GM21515 (cell line): Measurements from ENCODE around the gene TAF8.
"Not testable (repeated sequence)": the region's sequence is repeated elsewhere in the genome, so short reads cannot be mapped to it uniquely, and the experiment has no call there.

ENCODE experiments used
- ATAC-seq: cut with Tn5 transposase; IDR thresholded peaks from one replicate; pipeline ENCODE4 v1.9.1; 2021; ENCODE audit not compliant: unreplicated experiment

Gene TAF8, protein sequence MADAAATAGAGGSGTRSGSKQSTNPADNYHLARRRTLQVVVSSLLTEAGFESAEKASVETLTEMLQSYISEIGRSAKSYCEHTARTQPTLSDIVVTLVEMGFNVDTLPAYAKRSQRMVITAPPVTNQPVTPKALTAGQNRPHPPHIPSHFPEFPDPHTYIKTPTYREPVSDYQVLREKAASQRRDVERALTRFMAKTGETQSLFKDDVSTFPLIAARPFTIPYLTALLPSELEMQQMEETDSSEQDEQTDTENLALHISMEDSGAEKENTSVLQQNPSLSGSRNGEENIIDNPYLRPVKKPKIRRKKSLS

DNA sequence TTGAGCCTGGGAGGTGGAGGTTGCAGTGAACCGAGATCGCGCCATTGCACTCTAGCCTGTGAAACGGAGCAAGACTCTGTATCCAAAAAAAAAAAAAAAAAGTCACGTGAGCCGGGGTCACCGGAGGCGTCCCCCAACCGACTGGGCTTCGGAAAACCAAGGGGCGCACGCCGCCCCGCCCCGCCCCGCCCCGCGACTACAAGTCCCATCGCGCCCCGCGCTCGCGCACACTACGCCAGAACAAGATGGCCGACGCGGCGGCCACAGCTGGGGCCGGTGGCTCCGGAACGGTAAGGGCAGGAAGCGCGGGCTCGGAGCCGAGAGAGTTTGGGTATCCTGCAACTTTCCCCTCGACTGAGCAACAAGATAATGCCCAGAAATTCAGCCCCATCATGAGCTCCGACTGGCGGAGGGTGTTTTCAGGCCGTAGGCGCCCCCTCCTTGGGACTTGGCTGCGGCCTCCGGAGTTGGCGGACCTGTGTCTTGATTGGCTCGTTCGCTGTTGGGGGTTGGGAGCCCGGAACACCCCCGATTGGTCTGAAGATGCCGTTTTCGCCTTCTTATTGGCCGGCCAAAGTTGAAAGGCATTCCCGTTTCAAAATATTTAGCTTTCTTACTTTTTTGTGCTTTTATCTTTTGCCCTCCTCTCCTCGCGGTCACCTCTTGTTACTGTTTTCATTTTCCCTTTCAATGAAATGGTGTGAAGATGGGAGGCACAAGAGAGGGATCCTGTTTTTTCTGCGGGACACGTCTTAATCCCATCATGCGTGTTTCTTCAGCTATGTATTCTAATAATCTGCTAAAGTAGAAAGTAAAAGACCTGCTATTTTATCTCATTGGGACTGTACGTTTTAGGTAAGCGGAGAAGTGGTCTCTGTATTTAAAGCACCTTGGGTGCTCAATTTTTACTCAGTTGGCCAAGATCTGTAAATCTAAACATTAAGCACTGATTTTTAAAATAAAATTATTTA, at the start of gene TAF8:
TSS of gene TAF8 (plus strand) at position 228 of the 971 bp plus-strand sequence. CDS start at position 246, 18 bp downstream.
- peak; percentile 73 for ATAC-seq

DNA sequence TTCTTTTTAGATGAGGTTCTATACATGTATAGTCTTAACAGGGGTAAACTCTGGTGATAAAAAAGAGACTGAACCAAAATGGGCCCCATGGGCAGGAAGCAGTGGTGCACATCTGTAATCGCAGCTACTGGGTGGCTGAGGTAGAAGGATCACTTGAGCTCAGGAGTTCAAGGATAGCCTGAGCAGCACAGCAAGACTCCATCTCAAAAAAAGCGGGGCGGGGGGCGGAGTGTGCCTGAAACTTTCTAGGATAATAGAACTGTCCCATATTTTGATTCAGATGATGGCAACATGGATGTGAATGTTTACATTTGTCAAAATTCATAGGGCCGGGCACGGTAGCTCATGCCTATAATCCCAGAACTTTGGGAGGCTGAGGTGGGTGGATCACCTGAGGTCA, 48.8 kb upstream of the TAF8 start:
- no peak for ATAC-seq

DNA sequence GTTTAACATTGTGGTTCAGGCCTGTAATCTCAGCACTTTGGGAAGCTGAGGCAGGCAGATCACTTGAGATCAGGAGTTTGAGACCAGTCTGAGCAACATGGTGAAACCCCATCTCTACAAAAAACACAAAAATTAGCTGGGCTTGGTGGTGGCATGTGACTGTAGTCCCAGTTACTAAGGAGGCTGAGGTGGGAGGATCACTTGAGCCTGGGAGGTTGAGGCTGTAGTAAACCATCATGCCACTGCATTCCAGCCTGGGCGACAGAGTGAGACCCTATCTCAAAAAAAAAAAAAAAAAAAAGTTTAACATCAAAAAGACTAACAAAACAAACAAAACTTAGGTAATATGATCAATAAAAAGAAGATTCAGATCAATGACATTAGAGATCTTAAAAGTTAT, 46.7 kb upstream of the TAF8 start:
- not testable (repeated sequence) for ATAC-seq

DNA sequence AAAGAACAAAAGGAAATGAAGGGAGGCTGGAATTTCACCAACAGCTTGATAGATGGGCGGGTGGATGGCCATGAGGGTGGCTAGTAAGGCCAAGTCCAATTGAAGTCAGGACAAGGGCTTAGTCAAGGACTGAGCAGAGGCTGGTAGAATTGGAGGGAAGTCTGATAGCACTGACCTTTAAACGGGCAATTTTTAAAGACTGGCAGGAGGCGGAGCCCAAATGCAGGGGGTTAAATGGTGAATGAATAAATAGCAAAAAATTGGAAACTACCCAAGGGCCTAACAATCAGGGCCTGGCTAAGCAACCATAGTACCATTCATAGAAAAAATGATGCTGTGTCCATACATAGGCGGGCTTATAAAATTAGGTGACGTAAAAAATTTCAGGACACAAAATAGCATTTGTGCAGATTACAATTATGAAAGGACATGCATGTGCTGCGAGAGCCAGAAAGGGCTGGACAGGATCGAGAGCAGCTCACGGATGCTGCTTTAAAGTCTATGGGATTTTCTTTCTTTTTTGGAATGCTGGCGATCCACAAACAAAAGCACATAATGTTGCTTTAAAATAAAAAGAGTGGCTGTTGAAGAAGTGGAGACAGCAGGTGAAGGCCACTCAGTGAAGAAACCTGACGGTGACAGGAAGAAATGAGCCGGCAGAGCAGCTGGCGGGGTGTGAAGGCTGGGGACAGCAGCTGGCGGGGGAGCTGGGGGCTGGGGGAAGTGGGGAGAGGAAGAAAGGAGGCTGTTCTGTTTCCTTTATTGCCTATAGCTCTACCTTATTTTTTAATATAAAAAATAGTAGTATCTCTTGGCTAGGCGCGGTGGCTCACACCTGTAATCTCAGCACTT, 42.8 kb upstream of the TAF8 start:
- ATAC-seq = no peak

DNA sequence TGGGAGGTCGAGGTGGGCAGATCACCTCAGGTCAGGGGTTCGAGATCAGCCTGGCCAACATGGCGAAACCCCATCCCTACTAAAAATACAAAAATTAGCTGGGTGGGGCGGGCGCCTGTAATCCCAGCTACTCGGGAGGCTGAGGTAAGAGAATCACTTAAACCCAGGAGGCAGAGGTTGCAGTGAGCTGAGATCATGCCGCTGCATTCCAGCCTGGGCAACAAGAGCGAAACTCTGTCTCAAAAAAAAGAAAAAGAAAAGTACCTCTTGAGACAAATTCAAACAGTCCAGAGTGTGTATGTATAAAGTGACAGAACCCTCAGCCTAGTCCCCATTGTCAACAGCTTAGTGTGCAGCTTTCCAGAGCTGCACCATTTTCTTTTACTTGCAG, 42.2 kb upstream of the TAF8 start:
- not testable (repeated sequence) for ATAC-seq

DNA sequence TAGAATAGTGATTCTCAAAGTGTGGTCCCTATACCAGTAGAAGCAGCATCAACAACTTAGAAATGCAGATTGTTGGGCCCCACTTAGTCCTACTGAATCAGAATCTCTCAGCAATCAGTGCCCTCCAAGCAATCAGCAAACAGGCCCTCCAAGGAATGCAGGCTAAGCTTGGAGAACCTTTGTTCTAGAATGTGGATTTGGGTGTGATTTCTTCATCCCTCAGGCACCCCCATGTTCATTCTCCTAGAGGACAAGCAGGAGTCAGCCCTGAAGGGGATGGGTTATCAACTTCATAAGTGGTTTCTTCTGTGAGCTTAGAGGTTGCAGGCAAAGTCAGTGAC, 40.5 kb upstream of the TAF8 start:
- no peak for ATAC-seq

DNA sequence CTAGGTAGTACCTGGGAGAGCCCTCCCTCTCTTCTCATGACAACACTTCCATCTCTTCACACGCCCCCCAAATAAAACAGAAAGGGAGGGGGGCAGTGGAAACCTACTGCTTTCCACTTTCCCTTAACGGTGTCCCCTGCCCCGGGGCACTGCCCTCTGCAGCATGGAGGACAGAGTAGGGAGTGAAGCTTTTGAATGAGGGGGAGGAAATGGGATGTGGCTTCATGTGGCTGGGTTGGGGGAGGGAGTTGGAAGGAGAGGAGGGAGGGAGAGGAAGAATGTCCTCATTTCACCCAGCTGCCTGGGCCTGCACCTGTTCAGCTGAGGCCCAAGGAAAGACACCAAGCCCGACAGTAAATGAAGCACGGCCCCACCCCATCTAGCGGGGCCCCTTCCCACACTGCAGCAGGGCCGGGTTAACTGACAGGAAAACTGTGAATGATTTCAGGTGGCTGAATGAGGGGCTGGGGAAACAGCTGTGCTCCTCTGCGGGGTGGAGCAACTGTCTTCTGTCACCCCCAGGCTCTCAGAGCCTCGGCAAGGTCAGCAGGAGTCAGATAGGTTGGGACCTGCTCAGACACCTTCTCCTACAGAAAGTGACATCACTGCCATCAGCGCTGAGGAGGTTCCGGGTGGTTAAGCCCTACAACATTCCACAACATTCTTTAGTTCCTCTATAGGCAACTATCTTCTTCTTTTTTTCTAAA, 40.0 kb upstream of the TAF8 start:
- ATAC-seq = no peak

DNA sequence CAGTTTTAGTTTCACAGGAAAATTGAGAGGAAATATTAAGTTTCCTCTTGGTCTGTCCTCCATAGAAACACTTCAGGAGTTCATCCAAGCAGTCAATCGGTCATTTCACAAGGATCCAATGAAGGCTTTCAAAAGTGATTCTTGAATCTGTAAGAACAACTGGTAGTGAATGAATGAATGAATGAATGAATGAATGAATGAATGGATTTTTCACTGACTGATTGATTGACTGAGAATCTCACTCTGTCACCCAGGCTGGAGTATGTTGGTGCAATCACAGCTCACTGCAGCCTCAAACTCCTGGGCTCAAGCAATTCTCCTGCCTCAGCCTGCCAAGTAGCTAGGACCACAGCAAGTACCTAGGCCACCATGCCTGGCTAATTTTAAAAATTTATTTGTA, 39.4 kb upstream of the TAF8 start:
- ATAC-seq = no peak

DNA sequence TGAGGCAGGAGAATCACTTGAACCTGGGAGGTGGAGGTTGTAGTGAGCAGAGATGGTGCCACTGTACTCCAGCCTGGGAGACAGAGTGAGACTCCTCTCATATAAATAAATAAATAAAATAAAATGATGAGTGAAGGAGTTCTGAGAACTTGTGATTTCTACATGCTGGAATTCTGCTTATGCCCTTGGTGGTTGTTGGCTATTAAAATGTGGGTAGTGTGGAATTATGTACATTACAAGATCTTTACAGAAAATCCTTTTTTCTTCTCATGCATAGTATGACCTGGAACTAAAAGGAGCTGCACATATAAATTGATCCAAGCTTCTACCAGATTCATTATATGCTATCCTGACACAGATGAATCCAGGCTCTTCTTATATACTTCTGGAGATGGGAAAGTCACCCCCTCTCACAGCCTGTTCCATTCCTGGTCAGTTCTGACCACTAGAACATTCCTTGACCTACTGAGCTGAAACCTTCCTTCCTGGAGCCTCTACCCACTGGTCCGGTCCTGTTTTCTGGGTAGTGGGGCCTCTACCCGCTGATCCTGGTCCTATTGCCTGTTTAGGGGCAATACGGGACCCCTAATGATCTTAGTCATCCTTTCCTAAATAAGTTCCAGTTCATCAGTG, 37.7 kb upstream of the TAF8 start:
- ATAC-seq = no peak

DNA sequence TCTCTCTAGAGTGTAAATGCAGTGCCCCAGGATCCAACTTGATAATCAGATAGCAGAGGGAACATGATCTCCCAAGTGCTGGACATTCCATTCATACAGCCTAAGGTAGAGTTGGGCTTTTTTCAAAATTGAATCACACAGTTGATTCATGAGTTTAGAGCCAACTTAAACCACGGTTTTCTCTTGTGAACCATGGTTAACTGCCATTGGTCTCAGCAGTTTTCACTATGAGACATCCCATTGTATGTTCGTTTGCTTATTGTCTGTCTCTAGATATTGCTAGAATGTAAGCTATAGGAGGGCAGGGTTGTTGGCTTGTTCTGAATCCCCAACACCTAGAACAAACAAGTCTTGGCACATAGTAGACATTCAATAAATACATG, 37.2 kb upstream of the TAF8 start:
- no peak for ATAC-seq

DNA sequence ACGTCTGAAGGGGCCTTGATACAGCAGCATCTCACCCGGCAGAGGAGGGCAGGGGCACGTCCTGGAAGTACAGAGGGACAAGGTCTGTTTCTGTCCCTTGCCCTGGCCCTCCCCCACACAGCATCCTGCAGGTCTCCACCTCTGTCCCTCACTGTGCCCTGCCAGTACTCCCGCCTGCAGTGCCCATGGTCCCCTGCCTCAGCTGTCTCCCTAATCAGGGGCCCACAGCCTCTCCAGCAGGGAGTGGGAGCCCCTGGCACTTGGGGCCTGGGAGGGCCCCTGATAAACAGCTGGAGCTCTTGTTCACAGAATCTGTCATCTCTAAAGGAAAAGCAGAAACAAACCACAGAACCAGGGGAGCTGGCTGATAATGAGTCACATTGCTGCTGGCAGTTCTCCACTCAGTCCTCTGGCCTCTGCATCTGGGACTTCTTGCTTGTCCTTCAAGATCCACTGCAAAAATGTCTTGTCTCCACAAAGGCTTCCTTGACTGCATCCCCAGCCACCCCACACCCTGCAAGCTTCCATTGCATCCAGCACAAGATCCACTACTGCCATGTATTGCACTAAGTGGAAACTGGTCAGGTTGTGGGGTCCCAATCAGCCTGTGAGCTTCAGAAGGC, 33.2 kb upstream of the TAF8 start:
- ATAC-seq = no peak

DNA sequence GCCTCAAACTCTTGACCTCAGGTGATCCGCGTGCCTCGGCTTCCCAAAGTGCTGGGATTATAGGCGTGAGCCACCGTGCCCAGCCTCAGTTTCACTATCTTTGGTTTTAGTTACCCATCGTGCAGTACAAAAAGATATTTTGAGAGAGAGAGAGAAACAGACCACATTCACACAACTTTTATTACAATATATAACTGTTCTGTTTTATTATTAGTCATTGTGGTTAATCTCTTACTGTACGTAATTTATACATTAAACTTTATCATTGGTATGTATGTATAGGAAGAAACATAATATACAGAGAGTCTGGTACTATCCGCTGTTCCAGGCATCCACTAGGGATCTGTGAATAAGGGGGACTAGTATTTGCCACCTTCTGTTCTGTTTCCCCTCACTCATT, 29.4 kb upstream of the TAF8 start:
- ATAC-seq = no peak

DNA sequence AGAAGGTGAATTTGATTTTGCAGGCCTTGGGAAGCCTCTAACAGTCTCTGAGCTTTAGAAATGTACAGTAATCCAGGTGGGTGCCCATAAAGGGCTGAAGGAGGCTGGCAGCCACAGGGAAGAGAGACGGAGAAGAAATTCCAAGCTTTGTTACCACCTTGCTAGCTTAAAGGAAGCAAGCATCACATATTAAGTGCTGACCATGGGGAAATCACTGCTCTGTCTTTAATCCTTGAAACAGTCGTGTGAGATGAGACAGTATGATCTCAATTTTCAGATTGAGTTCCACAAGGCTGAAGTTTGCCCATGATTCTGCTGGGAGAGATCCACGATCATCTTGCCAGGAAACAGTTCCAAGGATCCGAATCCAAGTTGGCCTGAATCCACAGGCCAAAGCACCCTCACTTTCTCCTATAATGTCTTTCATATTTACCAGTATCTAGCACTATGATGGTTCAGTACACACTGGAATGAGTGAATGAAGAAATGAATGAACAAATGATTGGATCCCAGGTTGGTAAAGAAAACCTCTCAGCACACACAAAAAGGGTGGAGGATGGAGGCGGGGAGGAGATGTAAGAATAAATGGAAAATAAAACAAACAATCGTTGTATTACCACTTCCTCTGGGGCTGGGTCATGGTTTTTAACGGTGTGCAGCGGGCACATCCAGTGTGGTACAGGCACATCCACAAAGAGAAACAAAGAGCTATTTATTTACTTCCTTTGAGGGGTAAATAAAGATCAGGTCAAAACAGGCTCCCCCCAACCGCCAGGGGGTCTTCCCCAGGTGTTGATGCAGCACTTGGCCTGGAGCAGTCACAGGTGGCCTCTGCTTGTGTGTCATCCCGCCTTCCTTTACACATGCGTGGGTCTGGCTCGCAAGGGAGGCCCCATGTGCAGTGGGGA, 28.2 kb upstream of the TAF8 start:
- no peak for ATAC-seq

DNA sequence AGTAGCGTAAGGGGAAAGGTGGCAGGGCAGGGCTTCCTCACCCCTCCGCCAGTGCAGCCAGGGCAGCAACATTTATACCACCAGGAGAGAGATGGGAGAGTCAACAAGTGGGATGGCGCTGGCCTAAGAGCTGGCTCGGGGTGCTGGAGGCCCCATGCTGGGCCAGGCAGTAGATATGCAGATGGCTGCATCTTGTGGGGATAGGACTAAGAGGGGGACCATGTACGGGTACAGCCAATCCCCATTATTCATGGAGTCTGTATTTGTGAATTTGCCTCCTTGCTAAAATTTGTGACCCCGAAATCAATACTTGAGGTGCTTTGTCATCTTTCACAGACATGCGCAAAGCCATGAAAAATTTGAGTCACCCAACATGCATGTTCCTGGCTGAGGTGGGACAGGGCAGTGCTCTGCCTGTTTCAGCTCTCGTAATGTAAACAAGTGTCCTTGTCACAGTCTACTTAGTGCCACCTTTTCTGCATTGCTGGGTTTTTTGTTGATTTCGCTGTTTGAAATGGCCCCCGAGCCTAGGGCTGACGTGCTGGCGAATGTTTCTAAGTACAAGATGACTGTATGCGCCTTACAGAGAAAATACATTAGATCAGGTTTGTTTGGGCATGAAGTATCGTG, 27.5 kb upstream of the TAF8 start:
- no peak for ATAC-seq

DNA sequence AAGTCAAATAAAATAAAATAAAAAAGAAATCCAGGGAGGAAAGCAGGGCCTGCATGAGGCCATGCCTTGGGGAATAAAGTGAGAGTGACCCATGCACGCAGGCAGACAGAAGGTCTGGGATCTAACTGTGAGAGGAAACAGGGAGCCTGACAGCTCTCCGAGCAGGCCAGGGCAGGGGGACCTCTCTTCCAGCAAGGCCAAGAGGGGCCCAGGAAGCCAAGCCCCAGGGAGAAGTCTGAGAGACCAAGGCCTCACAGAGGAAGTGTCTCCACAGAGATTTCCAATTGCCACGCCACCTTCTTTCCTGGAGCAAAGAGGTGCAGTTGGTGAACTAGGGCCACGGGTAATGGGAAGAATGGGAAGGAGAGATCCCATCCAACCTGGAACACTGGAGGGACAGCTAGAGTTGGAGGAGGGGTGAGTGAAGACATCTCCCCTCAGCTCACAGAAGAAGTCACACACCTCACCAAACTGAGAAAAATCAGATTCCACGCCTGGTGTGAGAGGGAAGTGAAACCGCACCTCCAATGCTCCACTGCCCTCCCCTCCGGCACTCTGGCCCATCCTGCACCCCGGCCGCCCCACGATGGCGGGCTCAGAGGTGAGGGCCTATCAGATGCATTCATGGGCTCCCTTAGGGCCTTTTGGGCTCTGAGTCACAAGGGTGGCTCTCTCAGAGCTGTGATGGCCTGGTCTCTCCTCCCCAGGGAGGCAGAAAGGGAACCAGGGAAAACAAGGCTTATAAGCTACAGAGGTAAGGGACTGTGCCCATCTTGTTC, 25.1 kb upstream of the TAF8 start:
- ATAC-seq = peak; percentile 67

DNA sequence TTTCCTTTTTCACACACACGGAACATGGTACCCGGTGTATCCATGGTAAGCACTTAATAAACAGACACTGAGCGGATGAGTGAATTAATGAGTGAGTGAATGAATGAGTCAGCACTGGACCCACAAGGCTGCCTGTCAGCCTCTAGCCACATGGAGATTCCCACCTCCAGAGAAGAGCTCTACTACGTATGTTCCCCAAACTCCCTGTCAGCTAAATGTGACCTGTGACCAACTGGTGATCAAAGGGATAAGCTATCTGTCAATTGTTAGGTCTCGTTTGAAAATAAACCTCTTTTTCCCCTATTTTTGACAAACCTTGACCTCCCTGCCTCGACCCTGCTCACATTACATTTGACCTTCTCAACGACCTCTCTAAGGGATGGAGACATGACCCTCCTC, 24.5 kb upstream of the TAF8 start:
- no peak for ATAC-seq

DNA sequence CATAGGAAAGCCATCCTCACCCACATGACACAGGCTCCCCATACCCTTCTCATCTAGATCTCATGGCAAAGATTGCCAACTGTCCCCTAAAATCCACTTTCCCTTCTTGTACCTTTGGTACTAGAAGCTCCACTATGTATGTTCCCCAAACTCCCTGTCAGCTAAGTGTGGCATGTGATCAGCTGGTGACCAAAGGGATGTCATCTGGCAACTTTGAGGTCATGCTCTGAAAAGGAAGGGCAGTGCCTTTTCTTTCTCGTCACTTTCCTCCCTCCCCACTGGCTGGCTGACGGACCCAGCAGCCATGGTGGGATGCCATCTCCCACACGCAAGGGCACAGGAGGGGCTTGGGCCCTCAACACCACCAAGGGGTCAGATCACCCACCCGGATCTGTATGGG, 23.8 kb upstream of the TAF8 start:
- ATAC-seq = no peak
